Frontal cortex (tissue), 4 donors: ENCODE data around the gene TIGIT. TPM values are rescaled to one million over a fixed set of nuclear protein-coding genes. Genes with fewer than 3 reads are reported as not detected.

Experiments used
- DNase-seq, 2 donors: peaks; one replicate each; pipeline ENCODE4 v3.0.0; 2012; ENCODE audit warnings: low spot score in 2 of 2
- FAIRE-seq: peaks from 2 replicates; lab custom pipeline; 2012; peaks lifted over from hg19 to GRCh38; lab: Jason Lieb, UNC
- total RNA-seq: library from RNA; depleted of rRNA; stranded (reverse); fragments of >200 nt; gene quantifications from one replicate; pipeline ENCODE4 v1.2.3, GENCODE V29; 2014
- donor health status: control.
- donor health status: control.
- donor health status: control.

TIGIT gene
- total RNA-seq, 1 donor from 2014 or later = not detected

GRCh38 chr3:114344492-114344891 is 50.7 kb downstream of the TIGIT start:
- FAIRE-seq (no peak), DNase-seq (no peak)

- FAIRE-seq = no peak
These were observed 56.4 kb downstream of the TIGIT start for GRCh38 chr3:114350271-114350670.

GRCh38 chr3:114350690-114351089 is 56.9 kb downstream of the TIGIT start:
- no peak for FAIRE-seq

More at GRCh38 chr3:114350271-114350670, 56.4 kb downstream of the TIGIT start:
- no peak for DNase-seq

GRCh38 chr3:114351123-114351821 is 57.4 kb downstream of the TIGIT start:
- DNase-seq = no peak
- no peak for FAIRE-seq

More at GRCh38 chr3:114350690-114351089, 56.9 kb downstream of the TIGIT start:
- no peak for DNase-seq

GRCh38 chr3:114351822-114352145 is 58.0 kb downstream of the TIGIT start:
- FAIRE-seq (no peak), DNase-seq (no peak)

- DNase-seq = no peak
- FAIRE-seq = no peak
These were observed 61.8 kb downstream of the TIGIT start for GRCh38 chr3:114355653-114356052.

GRCh38 chr3:114356066-114356465 is 62.2 kb downstream of the TIGIT start:
- FAIRE-seq (no peak), DNase-seq (no peak)

- no peak for DNase-seq
- FAIRE-seq = no peak
These were observed 62.7 kb downstream of the TIGIT start for GRCh38 chr3:114356525-114356924.

Other genes starting within 250 kb of the TIGIT start
- gene CCDC191, start 237.5 kb upstream of the TIGIT start, total RNA-seq = 4.1 TPM
- 13.9 TPM for gene QTRT2, start 237.3 kb upstream of the TIGIT start, total RNA-seq
- 0.82 TPM for gene DRD3, start 115.0 kb upstream of the TIGIT start, total RNA-seq
- not detected for gene ZNF80, start 56.5 kb upstream of the TIGIT start, total RNA-seq